Stimulated activated CD4-positive, alpha-beta T cell treated with anti-CD3 and anti-CD28 coated beads, Interleukin-1b, Interleukin-23, amount 100 ng/mL, for 1 hour (primary cell): ENCODE data around the gene POU3F1.

Source experiments
- DNase-seq, 2 donors: peaks; one replicate each; pipeline ENCODE4 v3.0.0-alpha.2; 2020; ENCODE audit warnings: low read depth in 2 of 2

Gene POU3F1

DNA sequence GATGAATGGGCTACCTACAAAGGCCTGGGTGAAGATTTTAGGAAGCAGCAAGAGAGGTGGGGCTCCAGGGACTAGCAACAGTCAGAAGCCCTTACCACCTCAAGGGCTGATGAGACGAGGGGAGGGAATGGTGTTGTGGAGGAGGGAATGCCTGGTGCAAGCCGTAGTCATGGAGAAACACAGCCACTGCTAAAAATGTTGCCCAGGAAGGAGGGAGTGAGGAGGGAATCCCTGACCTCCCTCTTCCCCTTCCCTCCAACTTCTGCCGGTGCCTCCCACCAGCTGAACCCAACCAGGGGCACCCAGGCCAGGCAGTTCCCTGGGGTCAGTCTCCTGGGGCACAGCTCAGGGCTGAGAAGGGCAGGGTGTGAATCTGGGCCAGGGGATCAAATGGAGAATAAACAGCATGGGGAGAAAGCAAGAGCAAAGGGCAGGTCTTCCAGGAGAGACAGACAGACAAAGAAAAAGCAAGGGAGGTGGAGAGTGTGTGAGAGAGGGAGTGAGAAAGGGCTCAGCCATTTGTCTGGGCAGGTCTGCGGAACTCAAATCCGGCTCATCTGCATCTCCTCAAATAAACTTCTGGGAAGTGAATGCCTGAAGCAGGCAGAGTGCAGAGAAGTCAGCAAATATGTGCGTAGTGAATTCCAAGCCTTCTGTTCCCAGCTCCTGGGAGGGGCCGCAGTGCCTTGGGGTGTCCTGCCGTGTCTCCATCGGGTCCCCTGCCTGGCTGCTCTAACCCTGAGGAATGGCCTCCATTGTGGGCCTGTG, 27.1 kb upstream of the POU3F1 start:
- no peak for DNase-seq

DNA sequence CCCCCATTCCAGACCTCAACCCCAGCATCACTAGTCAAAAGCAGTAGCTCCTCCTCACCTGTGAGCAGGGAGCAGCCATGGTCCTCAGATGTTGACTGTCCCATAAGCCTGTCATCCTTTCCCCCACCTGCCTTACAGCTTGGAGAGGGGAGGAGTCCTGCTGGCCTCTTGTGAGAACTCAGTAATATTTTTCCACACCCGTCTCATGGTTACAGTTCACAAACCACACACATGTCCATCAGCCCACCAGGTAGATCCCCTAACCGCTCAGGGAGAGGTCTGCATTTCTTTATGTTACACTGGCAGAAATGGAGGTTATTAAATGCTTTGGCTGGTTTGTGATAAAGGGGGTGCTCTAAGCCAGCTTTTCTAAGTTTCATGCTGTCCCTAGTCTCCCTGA, 26.3 kb upstream of the POU3F1 start:
- DNase-seq: no peak

DNA sequence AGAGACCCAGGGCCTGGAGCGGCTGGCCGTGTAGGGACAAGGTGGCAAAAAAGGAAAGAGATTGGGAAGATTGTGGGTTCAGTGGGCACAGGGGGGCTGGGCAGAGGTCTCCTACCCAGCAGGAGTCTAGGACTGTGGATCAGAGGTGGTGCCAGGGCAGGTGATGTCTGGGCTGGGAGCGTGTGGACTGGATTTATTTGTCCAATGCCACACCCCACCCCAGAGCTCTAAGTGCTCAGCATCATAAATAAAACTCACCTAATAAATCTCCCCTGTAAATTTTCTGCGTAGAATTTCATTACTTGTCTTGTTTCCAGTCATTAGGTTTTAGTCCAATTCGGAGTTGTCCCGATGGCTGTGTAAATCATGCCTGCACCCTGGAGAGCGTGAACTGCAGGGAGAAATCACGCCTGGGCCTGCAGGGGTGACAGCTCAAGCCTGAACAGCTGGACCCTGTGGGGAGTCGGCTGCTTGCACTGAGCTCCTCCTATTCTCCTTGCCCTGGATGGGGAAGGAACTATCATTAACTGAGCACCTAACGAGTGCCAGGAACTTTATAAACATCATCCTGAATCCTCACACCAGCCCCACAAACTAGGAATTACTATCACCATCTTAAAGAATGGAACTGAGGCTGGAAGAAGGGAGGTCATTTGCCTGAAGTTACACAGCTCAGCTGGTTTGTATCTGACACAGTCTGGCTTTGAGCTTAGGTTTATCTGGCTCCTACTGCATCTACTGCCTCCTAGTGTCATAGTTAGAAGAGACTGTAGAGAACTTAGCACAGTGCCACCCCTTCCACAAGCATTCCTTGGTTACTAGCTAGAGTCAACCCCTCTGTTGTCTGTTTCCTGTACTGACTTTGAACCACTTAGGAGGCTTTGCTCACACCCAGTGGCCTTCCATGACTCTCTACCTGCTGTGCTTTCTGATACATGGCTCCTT, 25.0 kb upstream of the POU3F1 start:
- no peak for DNase-seq

DNA sequence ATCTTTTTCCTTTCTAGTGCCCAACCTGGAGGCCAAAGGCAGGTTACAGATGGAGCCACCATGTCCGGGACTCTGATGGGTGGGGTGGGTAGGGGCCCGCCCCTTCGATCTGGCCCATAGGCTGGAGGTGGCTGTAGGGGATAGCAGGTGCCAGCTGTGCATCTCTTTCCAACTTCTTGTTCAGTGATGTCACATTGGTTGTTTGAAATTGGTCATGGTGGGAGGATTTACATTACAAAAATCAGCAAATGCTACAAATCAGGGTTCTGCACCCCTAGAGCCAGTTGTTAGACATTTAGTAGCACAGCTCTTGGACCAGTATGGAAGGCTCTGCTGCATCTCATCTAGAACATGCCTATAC, 22.4 kb upstream of the POU3F1 start:
- DNase-seq: no peak

DNA sequence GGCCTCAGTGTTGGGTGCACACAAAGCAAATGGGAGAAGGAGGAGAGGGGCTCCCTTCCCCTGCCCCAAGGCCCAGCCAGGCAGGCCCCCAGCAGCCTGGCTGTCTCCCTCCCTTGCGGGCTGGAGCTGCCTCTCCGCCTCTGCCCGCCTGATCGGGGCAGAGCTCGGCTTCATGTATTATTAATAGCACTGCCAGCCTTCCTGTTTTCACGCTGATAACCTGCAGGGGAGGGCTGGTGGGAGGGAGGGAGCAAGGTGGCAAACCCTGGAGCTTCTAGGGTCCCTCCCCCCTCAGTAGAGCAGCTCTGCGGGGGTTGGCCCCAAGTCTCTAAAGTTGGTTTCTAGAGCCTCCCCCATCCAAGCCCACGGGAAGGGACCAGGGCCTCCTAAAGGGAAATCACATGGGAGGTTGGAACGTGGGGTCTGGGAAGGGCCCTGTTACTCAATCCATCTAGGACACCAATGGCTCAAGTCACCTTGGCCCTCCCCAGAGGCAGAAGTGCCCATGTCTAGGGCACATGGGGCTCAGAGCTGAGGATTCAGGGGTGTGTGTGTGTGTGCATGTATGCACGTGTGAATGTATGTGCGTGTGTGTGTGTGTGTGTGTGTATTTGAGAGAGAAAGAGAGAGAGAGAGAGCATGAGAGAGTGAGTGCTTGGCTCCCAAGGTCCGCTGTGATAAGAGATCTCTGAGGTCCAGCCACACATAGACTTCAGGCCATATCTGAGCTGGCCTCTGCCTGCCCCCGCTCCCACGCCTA, 21.8 kb upstream of the POU3F1 start:
- no peak for DNase-seq

DNA sequence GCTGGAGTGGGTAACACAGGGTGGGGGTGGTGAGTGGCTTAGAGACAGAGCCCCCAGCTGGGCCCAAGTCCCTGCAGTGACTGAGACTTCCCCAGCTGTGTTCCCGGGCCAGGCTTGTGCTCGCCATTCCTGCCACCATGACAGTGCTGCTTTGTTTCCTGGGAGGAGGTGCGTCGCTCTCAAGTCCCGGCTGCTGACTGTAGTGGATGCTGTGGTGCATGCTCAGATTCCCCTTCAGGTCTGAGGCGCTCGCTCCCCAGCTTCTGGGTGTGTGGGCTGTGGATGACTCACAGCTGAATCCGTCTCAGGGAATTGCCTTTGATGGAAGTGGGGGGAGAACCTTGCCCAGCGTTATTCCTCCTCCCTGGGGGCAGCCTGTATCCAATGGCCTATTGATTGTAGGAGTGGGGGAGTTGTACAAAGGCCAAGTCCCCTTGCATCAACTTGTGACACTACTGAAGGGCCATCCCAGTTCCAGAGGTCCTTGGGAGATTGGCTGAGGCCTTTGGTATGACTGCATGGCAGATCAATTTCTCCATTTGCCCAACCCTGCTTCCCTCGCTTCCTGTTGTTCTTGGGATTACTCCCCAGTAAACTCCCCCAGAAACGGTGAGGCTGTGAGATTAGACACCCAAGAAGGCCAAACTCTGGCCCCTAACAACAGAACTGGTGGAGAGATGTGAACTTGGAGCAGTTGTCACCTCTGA, 17.8 kb upstream of the POU3F1 start:
- DNase-seq: no peak

DNA sequence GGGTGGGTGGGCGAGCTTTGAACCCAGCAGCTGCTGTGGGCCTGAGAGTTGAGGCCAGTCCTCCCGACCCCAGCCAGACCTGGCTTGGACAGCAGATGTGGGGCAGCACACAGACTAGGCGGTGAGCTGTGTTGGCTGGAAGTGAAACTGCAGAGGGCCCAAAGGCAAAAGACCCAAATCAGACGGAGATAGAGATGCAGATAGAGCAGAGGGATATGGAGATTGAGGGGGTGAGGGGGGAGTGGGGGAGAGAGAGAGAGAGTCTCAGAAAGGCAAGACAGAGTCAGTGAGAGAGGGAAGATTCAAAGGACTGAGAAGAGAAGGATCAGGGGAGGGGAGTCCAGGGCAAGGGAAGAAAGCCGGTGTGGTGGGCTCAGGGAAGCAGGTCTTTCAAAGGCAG, 17.0 kb upstream of the POU3F1 start:
- DNase-seq: no peak

DNA sequence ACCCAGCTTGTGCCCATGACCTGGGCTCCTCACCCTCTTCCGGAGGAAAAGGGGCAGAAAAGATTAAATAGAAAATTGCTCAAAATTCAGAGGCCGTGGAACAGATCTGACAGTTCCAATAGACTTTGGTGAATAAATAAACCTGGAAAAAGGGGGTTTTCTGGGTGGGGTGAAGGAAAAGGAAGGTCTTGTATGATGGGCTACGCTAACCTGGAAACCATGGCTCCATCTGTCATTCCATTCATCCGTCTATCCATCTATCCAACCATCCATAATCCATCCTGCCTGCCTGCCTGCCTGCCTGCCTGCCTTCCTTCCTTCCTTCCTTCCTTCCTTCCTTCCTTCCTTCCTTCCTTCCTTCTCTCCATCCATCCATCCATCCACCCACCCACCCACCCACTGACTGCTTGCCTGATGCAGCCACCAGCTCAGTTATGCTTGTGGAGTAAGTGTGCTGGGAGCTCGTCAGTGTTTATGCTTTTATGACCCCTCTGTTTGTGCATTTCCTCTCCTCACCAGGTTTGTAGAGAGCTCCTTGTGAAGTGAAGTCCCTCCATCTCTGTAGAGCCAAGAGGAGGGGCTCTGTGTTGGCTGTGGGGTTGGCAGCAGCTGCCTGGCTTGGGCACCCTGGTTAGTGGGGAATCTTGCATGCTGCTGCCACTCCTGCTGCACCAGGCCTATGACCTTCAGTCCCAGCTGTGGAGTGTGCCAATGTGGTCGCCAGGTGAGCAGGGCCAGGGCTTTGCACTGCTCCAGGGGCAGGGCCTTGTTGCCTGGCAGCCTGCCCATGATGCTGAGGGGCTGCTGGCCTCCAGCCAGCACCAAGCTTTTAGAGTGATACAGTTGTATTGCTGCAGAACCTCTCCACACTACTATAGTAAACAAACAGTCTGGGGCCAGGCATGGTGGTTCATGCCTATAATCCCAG, 16.0 kb upstream of the POU3F1 start:
- no peak for DNase-seq

DNA sequence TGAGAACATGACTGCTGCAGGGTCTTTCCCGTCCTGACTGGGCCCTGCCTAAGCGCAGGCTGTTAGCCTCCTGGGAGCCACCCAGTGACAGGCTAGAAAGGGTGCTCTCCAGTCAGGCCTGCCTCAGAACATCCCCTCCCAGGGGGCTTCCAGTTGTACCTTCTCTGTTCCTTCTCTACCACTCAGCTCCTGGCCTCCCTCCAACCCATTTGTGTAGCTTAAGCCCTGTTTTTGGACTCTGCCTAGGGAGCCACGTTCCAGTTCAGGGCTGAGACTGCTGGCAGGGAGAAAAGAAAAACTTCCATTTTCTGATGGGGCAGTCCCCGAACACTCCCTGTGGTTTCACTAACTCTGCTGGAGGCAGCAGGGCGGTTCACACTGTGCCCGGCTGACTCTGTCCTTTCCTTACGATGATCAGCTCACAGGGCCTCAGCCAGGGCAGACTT, 15.3 kb upstream of the POU3F1 start:
- DNase-seq: no peak

DNA sequence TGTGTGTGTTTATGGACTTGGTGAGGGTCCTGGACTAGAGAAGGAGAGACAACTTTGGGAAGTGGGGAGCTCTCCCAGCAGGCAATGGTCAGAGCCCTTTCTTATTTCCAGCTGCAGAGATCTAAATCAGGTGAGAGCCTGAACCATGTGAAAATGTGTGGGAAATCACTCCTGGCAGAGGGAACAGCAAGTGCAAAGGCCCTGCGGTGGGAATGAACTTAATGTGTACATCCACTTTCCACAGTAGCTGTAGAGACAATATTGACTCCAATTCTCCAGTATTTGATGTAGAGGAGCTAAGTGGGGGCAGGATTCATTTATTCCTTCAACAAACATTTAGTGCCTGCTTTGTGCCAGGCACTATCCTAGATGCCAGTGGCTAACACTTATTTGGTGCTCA, 14.7 kb upstream of the POU3F1 start:
- DNase-seq: no peak

DNA sequence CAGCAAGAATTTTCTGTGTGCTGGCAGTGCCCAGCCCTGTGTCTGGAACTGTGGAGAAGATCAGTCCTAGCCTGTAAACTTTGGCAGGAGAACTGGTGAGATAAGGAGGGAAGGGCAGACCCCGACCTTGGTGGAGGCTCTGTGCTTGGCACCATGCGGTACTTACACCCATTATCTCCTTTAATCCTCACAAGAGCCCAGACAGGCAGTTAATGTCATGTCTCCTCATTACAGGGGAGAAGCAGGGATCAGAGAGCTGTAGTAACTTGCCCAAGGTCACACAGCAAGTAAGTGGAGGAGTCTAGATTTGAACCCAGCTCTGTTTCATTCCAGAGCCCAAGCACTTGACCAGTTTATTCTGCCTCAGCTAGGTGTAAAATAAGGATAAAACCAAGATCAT, 13.9 kb upstream of the POU3F1 start:
- no peak for DNase-seq

DNA sequence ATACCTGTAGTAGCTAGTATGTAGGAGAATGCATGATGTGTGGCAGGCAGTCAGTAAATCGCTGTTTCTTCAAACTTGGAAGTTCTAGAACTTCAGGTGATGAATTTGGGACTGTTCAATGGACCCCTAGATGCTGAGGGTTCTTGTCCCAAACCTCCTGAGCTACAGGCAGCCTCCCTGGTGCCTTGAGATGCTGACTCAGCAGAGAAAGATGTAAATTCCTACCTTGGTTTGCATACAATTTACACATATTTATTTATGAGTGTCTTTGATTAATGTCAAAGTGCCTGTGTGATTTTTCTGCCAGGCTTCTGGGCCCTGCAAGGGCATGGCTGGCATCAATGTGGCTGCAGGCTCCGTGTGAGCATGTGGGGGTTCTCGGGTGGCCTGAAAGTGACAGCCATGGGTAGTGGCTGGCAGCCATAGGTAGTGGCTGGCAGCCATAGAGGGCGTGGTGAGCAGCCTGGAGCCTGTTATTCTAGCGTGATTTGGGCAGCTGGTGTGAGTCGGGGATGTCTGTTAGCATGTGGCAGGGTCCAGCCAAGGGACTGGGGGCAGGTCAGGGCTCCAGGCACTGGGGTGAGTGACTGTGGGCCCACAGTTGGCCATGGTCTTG, 13.2 kb upstream of the POU3F1 start:
- DNase-seq: no peak

DNA sequence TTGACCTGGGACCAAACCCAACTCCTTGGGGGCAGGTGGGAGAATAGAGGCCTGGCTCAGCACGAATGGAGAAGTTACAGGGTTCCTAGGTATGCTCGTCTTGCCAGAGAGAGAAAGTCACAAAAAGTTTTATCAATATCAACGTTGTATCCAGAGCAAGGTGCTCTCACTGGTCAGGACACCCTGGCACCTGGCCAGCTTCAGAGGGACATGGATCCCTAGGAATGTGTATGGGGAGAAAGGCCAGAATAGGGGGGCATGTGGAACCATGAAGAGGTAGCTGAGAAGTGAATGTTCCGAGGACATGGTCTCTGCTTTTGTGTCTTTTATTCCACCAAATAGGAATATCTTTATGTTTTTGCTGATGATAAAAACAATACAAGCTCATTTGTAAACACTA, 9.4 kb upstream of the POU3F1 start:
- DNase-seq: no peak

DNA sequence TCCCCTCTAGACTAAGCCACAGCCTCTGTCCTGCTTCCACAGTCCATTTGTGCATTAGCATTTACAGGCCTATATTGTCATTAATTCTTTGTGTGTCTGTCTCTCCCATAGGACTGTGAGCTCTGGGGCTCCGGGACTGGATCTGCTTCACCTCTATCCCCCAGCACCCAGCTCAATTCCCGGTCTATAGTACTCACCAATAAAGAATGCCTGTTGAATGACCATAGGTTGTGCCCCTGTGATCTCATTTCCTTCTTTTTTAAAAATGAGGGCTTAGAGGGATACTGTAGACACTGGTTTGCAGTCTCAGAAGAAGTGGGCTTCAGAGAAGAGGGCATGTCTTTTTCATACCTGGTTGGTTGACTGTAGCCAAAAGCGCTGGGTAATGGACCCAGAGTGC, 8.8 kb upstream of the POU3F1 start:
- DNase-seq: no peak

DNA sequence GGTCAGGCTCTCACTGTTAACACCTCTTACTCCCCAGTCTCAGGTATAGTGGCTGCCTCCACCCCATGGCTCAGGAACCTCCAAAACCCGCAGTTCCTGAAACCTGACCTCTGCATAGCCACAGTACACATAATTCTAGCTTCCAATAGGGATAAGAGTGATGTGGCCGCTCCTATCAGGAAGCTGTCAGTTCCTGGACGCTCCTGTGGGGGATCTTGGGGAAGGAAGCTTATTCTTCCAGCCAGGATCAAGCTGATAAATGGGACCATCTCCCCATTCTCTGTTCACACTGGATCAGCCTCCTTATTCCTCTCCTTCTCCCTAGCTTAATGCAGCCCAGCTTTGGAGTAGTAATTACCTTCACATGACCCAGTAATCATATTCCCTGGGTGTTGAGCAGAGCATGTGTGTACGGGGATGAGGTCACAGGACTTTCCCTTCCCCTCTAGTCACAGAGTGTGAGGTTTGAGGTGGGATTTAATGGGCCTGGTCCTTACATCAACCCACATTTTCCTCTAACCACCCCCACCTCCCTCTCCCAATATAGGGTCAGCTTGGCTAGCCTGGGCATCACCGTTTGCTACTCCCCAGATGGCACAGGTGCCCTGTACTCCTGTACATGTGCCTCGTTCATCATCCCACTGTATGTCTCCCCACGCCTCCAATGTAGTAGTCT, 7.0 kb upstream of the POU3F1 start:
- no peak for DNase-seq

DNA sequence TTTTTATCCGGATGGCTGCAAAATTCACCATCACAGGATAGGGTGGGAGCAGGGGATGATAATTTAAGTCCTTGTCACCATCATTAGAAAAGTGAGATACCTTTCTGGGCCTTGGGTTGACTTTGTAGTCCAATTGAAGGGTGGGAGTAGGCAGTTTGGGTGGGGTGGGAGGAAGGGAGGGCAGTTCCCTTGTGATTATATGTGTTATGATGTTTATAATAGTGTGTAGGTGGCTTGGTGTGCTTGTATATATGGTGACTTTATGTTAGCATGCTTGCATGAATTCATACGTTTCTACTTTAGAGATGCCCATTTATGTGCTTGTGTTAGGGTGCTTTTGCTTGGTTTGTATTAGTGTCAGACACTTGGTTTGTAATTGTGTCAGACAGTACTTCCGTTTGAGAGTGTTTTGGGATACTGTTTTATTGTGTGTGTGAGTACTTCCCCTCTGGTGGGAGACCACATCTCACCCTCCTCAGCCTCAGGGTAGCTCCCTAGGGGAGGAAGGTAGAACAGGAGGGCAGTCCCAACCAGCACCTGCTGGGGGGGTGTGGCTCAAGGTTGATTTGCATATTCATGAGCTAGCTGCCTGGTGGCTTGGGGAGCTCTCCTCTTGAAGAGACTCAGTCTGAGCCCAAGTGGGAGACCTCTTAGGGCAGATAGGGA, 6.3 kb upstream of the POU3F1 start:
- DNase-seq: no peak

DNA sequence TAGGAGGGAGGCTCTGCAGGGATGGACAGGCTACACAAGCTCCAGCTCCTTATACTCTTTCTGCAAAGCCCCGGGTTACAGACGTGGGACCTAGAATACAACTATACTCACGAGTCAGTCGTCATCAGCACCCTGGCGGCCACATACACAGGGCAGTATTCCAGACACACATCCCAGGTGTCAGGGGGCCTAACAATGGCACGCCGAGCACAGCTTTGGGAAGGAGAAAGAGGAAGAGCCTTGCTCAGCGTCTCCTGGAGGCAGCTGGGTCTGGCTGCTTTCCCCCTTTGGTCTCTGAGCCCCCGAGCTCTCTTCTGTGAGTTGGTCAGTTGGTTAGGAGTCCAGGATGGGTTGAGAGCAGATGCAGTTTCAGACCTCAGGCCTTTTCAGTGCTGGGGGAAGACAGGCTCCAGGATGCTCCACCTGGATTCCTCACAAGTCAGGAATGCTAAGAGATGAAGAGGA, 4.5 kb upstream of the POU3F1 start:
- no peak for DNase-seq

DNA sequence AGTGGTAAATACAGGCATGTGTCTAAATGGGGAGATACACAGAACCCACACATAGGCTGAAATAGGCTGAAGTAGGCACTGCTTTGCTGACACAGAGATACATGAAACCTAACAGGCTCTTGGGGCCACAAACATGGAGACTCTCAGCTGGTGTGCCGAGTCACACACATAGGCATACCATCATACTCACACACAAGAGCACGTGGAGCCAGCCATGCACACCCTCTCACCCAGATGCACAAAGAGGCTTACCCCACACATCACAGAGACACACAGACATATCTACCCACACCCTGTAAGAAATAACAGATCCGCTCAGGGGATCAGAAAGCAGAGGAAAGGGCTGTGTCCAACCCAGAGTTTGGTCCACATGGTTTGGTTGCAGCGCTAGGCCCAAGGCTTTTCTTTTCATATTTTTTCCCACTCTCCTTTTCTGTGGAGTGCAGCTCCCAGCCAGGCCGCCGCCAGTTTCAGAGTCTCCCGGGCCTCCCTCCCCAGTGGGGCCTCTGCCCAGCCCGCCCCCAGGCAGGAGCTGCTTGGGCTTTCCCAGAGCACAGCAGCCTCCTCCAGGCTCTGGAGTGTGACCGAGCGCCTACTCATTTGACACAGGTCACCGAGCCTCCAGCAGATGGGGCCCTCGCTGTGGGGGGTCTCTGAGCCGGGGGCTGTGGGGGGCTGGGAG, 3.9 kb upstream of the POU3F1 start:
- DNase-seq: no peak
